ENCODE results near the gene LPCAT3.

Gene LPCAT3

GRCh38 chr12:6996040-6996441 is 22.2 kb downstream of the LPCAT3 start:
- no peak for DNase-seq

GRCh38 chr12:6987956-6988553 is 30.2 kb downstream of the LPCAT3 start:
- DNase-seq, result no peak

- DNase-seq, result no peak
Measured at GRCh38 chr12:6982532-6982931, 35.7 kb downstream of the LPCAT3 start.

GRCh38 chr12:6981152-6982052 is 36.9 kb downstream of the LPCAT3 start:
- no peak for DNase-seq

- DNase-seq, result no peak
Measured at GRCh38 chr12:6980740-6981139, 37.5 kb downstream of the LPCAT3 start.

- DNase-seq, result no peak
Measured at GRCh38 chr12:6980075-6980474, 38.2 kb downstream of the LPCAT3 start.

GRCh38 chr12:6979453-6979852 is 38.8 kb downstream of the LPCAT3 start:
- DNase-seq, result no peak

- no peak for DNase-seq
Measured at GRCh38 chr12:6979021-6979420, 39.3 kb downstream of the LPCAT3 start.

- no peak for DNase-seq
Measured at GRCh38 chr12:6978611-6979011, 39.7 kb downstream of the LPCAT3 start.

GRCh38 chr12:6978188-6978587 is 40.1 kb downstream of the LPCAT3 start:
- no peak for DNase-seq

- DNase-seq, result no peak
Measured at GRCh38 chr12:6977653-6978052, 40.6 kb downstream of the LPCAT3 start.

GRCh38 chr12:6975297-6976032 is 42.8 kb downstream of the LPCAT3 start:
- no peak for DNase-seq

GRCh38 chr12:6974180-6974579 is 44.1 kb downstream of the LPCAT3 start:
- no peak for DNase-seq

GRCh38 chr12:6970096-6970527 is 48.2 kb downstream of the LPCAT3 start:
- no peak for DNase-seq

- no peak for DNase-seq
Measured at GRCh38 chr12:6968426-6968825, 49.9 kb downstream of the LPCAT3 start.

GRCh38 chr12:6967651-6968100 is 50.6 kb downstream of the LPCAT3 start:
- DNase-seq, result no peak

- no peak for DNase-seq
Measured at GRCh38 chr12:6966351-6966750, 51.9 kb downstream of the LPCAT3 start.

- DNase-seq, result no peak
Measured at GRCh38 chr12:6965714-6966113, 52.6 kb downstream of the LPCAT3 start.

GRCh38 chr12:6965026-6965661 is 53.1 kb downstream of the LPCAT3 start:
- peak; percentile 36 for DNase-seq

- no peak for DNase-seq
Measured at GRCh38 chr12:6964605-6965025, 53.7 kb downstream of the LPCAT3 start.

GRCh38 chr12:6963791-6964413 is 54.4 kb downstream of the LPCAT3 start:
- no peak for DNase-seq

GRCh38 chr12:6963016-6963731 is 55.1 kb downstream of the LPCAT3 start:
- peak; percentile 63 for DNase-seq
